ENCODE measurements around the gene RUNX2. TPM values are rescaled to one million over a fixed set of nuclear protein-coding genes. Genes with fewer than 3 reads are reported as not detected.
A peak's percentile ranks its signal among the peaks of the same experiment; 100 is the strongest.

RUNX2 gene
- total RNA-seq, 2 experiments from 2014 or later, result 2.7 to 3.0 TPM

DNA sequence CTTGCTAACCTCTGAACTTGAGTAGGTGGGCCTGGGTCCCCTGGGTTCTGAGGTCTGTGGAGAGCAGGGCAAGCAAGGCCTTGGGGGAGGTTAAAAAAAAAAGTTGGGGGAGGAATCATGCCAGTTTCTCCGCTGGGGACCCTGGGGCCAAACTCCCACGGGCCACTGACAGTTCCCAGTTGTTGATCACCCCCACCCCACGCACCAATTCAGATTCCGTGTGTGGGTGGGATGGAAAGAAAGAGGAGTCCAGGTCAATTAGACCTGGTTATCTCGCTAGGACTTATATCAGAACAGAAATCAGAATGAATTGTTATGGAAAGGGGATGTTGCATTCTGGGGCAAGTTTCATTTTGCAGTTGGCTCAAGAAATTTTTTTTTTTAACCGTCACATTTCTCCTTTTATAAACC lies 96.3 kb downstream of the RUNX2 start:
- no peak for DNase-seq
- Mint-ChIP-seq H3K4me3 (peak overlapping the region; percentile 86), H3K4me1 (ENCODE audit: low read depth) (peaks cover 43% of the 10 kb centered on the region), H3K9me3 (ENCODE audit: insufficient read depth) (no peaks in the 10 kb centered on the region), H3K27me3 (ENCODE audit: low read depth) (peaks cover 29% of the 10 kb centered on the region), H3K27ac (peak overlapping the region; percentile 72), H3K36me3 (ENCODE audit: low read depth) (peaks cover 2% of the 10 kb centered on the region)
- ChIA-PET POLR2A (interaction anchor here (0.6 to 1.6 kb wide), 3 partner anchors 10 to 308 kb away, joined by 3 to 4 read pairs (median 3); no protein-coding TSS in a partner anchor), CTCF (interaction anchor here (0.7 kb wide), 1 partner anchor 41 kb away, joined by 3 read pairs; no protein-coding TSS in a partner anchor)
- no peak for ATAC-seq

- no peak for DNase-seq
- Mint-ChIP-seq H3K36me3 (ENCODE audit: low read depth) (peaks cover 2% of the 10 kb centered on the region), H3K4me3 (no peak overlapping the region), H3K9me3 (ENCODE audit: insufficient read depth) (no peaks in the 10 kb centered on the region), H3K4me1 (ENCODE audit: low read depth) (peaks cover 34% of the 10 kb centered on the region), H3K27me3 (ENCODE audit: low read depth) (peaks cover 24% of the 10 kb centered on the region), H3K27ac (no peak overlapping the region)
- CTCF ChIA-PET, result interaction anchor here (0.8 to 1.9 kb wide), 3 partner anchors 289 to 795 kb away, joined by 3 to 9 read pairs (median 3); no protein-coding TSS in a partner anchor
- ATAC-seq, result no peak
- POLR2A ChIA-PET, result interaction anchor here (0.6 to 1.1 kb wide), 2 partner anchors 8 to 10 kb away, joined by 3 to 4 read pairs; no protein-coding TSS in a partner anchor
Observed at GRCh38 chr6:45426251-45426650, 98.1 kb downstream of the RUNX2 start.

DNA sequence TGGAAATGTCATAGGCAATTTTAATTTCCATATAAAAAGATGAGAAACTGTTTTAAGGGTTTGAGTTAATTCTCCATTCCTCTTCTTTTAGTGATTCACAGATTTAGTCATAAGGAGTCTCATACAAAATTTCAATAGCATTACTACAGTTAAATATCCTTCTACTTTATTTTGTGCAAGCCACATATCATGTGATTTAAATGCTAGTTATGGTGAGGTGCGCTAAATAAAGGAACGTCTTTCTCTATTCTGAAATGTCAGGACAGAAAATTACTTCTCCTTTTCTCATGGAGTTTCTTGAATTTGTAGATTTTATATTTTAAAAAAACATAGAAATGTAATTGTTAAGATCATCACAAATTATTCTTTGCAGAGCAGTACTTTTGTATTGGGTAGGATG lies 99.6 kb downstream of the RUNX2 start:
- peaks cover 17% of the 10 kb centered on the region for H3K27me3 Mint-ChIP-seq (ENCODE audit: low read depth)
- H3K36me3 Mint-ChIP-seq (ENCODE audit: low read depth), result peaks cover 11% of the 10 kb centered on the region
- no peak overlapping the region for H3K4me3 Mint-ChIP-seq
- no peaks in the 10 kb centered on the region for H3K9me3 Mint-ChIP-seq (ENCODE audit: insufficient read depth)
- ATAC-seq (no peak), DNase-seq (no peak)
- CTCF ChIA-PET, result no interaction called here
- peaks cover 34% of the 10 kb centered on the region for H3K4me1 Mint-ChIP-seq (ENCODE audit: low read depth)
- POLR2A ChIA-PET, result no interaction called here
- no peak overlapping the region for H3K27ac Mint-ChIP-seq

DNA sequence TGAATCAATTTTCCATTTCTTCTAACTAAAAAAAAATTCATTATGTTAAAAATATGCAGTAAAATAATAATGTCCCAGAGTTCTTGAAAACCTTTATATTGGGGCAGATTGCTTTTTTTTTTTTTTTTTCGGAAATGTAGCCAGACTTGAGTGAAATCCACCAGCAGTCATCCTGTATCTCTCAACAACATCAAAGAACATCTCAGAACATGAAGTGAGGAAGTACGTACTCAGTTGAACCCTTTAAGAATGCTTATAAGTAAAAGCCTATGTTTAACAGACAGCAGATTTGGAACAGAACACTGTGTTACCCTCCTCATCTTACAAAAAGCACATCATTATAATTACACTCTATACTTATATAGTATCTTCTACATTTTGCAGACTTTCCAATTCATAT lies 100.6 kb downstream of the RUNX2 start:
- no peak for ATAC-seq
- no peaks in the 10 kb centered on the region for H3K9me3 Mint-ChIP-seq (ENCODE audit: insufficient read depth)
- POLR2A ChIA-PET, result no interaction called here
- DNase-seq, result no peak
- H3K27ac Mint-ChIP-seq, result no peak overlapping the region
- peaks cover 14% of the 10 kb centered on the region for H3K27me3 Mint-ChIP-seq (ENCODE audit: low read depth)
- H3K4me3 Mint-ChIP-seq, result no peak overlapping the region
- peaks cover 9% of the 10 kb centered on the region for H3K36me3 Mint-ChIP-seq (ENCODE audit: low read depth)
- CTCF ChIA-PET, result no interaction called here
- H3K4me1 Mint-ChIP-seq (ENCODE audit: low read depth), result peaks cover 37% of the 10 kb centered on the region

GRCh38 chr6:45430590-45431202 lies 102.6 kb downstream of the RUNX2 start:
- H3K27ac Mint-ChIP-seq, result no peak overlapping the region
- peaks cover 45% of the 10 kb centered on the region for H3K4me1 Mint-ChIP-seq (ENCODE audit: low read depth)
- no peaks in the 10 kb centered on the region for H3K9me3 Mint-ChIP-seq (ENCODE audit: insufficient read depth)
- POLR2A ChIA-PET, result no interaction called here
- H3K36me3 Mint-ChIP-seq (ENCODE audit: low read depth), result peaks cover 9% of the 10 kb centered on the region
- H3K27me3 Mint-ChIP-seq (ENCODE audit: low read depth), result peaks cover 2% of the 10 kb centered on the region
- H3K4me3 Mint-ChIP-seq, result no peak overlapping the region
- no peak for ATAC-seq
- CTCF ChIA-PET, result no interaction called here
- no peak for DNase-seq

DNA sequence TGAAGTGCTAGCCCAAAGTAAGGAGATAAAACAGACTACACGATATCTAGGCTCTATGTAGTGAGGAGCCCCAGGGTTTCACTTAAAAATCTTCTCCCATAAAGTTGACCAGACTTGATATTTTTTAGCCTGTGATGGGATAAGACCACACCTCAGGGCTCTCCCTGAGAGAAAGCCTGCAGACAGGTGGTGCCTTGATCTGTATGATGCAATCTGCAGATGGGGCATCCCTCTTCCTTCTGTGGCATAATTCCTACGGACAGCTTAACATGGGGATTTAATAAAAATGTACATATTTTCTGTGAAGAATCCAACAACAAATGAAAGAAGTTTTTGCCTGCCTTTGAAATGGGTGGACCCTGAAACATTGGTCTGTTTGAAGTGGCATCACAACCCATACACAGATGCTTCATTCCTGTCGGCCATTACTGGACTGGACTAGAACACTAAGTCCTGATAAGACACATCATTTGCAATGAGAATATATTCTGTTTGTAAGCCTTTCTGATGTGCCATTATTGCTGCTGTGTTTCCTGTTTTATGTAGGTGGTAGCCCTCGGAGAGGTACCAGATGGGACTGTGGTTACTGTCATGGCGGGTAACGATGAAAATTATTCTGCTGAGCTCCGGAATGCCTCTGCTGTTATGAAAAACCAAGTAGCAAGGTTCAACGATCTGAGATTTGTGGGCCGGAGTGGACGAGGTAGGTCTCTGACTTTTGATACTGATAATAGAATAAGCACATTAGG lies 103.4 kb downstream of the RUNX2 start:
- DNase-seq, result no peak
- Mint-ChIP-seq H3K36me3 (ENCODE audit: low read depth) (peaks cover 9% of the 10 kb centered on the region), H3K9me3 (ENCODE audit: insufficient read depth) (no peaks in the 10 kb centered on the region), H3K4me1 (ENCODE audit: low read depth) (peaks cover 50% of the 10 kb centered on the region), H3K27me3 (ENCODE audit: low read depth) (no peaks in the 10 kb centered on the region), H3K4me3 (peak overlapping the region; percentile 56), H3K27ac (peak overlapping the region; percentile 30)
- ATAC-seq, result peak; percentile 25
- ChIA-PET CTCF (interaction anchor here (0.7 to 1.1 kb wide), 2 partner anchors 53 to 801 kb away, joined by 3 to 5 read pairs; no protein-coding TSS in a partner anchor), POLR2A (no interaction called here)

DNA sequence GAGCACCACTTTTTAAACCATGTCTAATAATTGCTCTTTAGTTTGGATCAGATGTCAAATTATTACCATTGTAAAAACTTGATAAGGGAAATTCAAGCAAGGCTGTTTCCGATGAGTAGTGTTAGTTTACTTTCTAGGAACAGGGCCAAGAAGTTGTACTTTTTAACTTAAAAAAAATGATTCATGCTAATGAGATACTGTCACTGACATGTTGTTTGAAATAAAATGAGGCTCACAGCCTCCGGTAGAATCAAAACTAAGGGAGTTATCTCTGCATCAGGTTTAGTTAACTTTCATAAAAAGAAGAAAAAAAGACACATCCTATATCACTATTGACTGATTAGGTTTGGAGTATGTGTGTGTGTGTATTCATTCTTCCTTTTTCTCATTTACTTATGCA lies 104.8 kb downstream of the RUNX2 start:
- H3K27me3 Mint-ChIP-seq (ENCODE audit: low read depth), result no peaks in the 10 kb centered on the region
- no peaks in the 10 kb centered on the region for H3K9me3 Mint-ChIP-seq (ENCODE audit: insufficient read depth)
- H3K4me3 Mint-ChIP-seq, result no peak overlapping the region
- peaks cover 64% of the 10 kb centered on the region for H3K4me1 Mint-ChIP-seq (ENCODE audit: low read depth)
- peaks cover 9% of the 10 kb centered on the region for H3K36me3 Mint-ChIP-seq (ENCODE audit: low read depth)
- ATAC-seq, result no peak
- no peak for DNase-seq
- peak overlapping the region; percentile 26 for H3K27ac Mint-ChIP-seq
- ChIA-PET POLR2A (no interaction called here), CTCF (interaction anchor here (1.4 to 1.5 kb wide), 2 partner anchors 282 to 778 kb away, joined by 3 to 4 read pairs; no protein-coding TSS in a partner anchor)

DNA sequence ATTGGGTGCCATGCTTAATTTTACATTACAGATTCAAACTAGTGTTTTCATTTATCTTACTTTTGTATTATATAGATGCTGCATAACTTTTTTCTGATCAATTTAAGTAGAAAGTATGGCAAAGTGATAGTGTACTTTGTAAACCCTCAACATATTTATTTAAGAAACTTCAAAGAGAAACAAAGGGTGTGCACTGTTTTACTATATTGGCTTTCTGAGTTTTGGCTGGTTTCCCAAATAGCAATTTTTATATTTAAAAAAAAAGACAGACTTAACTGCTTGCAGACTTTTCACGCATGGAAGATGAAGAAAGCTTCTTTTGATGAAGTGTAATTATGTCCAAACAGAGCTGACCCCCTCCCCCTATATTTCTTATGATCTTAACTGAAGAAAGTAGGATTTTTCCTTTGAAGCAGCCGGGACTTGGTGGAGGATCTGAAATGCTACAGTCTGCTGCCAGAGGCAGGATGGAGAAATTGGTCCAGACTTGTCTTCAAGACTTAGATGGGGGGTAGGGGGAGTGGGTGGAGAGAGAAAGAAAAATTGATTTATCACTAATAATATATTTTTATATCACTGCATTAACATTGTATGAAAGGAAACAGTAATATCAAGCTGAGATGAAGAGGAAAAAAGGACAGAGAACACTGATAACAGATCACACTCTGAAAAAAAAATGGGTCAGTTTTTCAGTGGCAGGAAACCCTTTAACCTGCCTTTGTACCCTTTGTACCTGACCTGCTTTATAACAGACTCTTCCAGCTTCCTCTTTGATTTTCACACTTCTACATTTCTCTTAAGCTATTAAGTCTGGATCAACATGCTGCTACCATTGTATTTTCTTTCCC lies 105.6 kb downstream of the RUNX2 start:
- ChIA-PET CTCF (interaction anchor here (0.7 to 1.5 kb wide), 4 partner anchors 62 to 778 kb away, joined by 3 to 4 read pairs (median 3); no protein-coding TSS in a partner anchor), POLR2A (interaction anchor here (0.7 to 0.8 kb wide), 2 partner anchors 8 to 10 kb away, joined by 4 read pairs; no protein-coding TSS in a partner anchor)
- ATAC-seq (peak; percentile 40), DNase-seq (no peak)
- Mint-ChIP-seq H3K9me3 (ENCODE audit: insufficient read depth) (no peaks in the 10 kb centered on the region), H3K27ac (peak overlapping the region; percentile 8), H3K36me3 (ENCODE audit: low read depth) (peaks cover 9% of the 10 kb centered on the region), H3K4me3 (peak overlapping the region; percentile 34), H3K4me1 (ENCODE audit: low read depth) (peaks cover 63% of the 10 kb centered on the region), H3K27me3 (ENCODE audit: low read depth) (no peaks in the 10 kb centered on the region)

DNA sequence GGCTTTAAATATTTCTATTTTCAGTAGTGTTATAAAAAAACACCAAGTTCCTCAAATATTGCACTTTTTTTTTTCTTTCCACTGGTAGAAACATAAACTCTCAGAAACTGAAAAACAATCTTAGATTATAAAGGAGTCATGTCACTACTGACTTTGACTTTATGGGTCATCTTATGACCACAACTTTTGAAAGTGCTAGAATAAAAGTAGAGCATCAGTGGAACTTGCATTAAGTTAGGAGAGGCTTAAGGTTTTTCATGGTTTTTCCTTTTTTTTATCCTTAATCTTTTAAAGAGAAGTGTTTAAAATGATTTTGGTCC lies 106.2 kb downstream of the RUNX2 start:
- H3K4me1 Mint-ChIP-seq (ENCODE audit: low read depth), result peaks cover 64% of the 10 kb centered on the region
- POLR2A ChIA-PET, result interaction anchor here (0.7 to 0.8 kb wide), 2 partner anchors 9 to 10 kb away, joined by 4 read pairs; no protein-coding TSS in a partner anchor
- peak overlapping the region; percentile 8 for H3K27ac Mint-ChIP-seq
- CTCF ChIA-PET, result interaction anchor here (0.7 to 1.5 kb wide), 4 partner anchors 62 to 779 kb away, joined by 3 to 4 read pairs (median 3); no protein-coding TSS in a partner anchor
- H3K4me3 Mint-ChIP-seq, result peak overlapping the region; percentile 34
- DNase-seq (no peak), ATAC-seq (no peak)
- peaks cover 9% of the 10 kb centered on the region for H3K36me3 Mint-ChIP-seq (ENCODE audit: low read depth)
- no peaks in the 10 kb centered on the region for H3K27me3 Mint-ChIP-seq (ENCODE audit: low read depth)
- H3K9me3 Mint-ChIP-seq (ENCODE audit: insufficient read depth), result no peaks in the 10 kb centered on the region

GRCh38 chr6:45436544-45437438 lies 108.7 kb downstream of the RUNX2 start:
- H3K27ac Mint-ChIP-seq, result peak overlapping the region; percentile 8
- H3K27me3 Mint-ChIP-seq (ENCODE audit: low read depth), result no peaks in the 10 kb centered on the region
- no peak overlapping the region for H3K4me3 Mint-ChIP-seq
- H3K9me3 Mint-ChIP-seq (ENCODE audit: insufficient read depth), result no peaks in the 10 kb centered on the region
- ChIA-PET POLR2A (interaction anchor here (0.9 to 1.2 kb wide), 3 partner anchors 10 to 17 kb away, joined by 3 to 4 read pairs (median 3); no protein-coding TSS in a partner anchor), CTCF (interaction anchor here (0.8 to 1.4 kb wide), 7 partner anchors 12 to 961 kb away, joined by 3 to 8 read pairs (median 3); no protein-coding TSS in a partner anchor)
- peaks cover 54% of the 10 kb centered on the region for H3K4me1 Mint-ChIP-seq (ENCODE audit: low read depth)
- H3K36me3 Mint-ChIP-seq (ENCODE audit: low read depth), result peaks cover 4% of the 10 kb centered on the region
- DNase-seq (no peak), ATAC-seq (peak; percentile 61)

Data from activated CD8-positive, alpha-beta T cell treated with anti-CD3 and anti-CD28 coated beads, Interleukin-2, amount 10 ng/mL, durations not matched to agents 7 days and 5 days (primary cell).